ENCODE measurements around the gene PARD3. TPM values are rescaled to one million over a fixed set of nuclear protein-coding genes. Genes with fewer than 3 reads are reported as not detected.
A peak's percentile ranks its signal among the peaks of the same experiment; 100 is the strongest.

The PARD3 gene
- total and polyA plus RNA-seq, 2 donors (not counting 1 experiment from before 2014, with no cell fraction given) = 24.0 to 46.4 TPM

GRCh38 chr10:34786464-34786863, 28.6 kb downstream of the PARD3 start:
- H3K4me1 ChIP-seq (ENCODE audit: control insufficient read depth, extremely low read depth, insufficient read depth, low read length) = peaks cover 6% of the 10 kb centered on the region
- no peaks in the 10 kb centered on the region for H4K20me1 ChIP-seq (ENCODE audit: control insufficient read depth, extremely low read depth, insufficient read depth, low read length)
- H3K4me3 ChIP-seq (replicated peaks in 1 of 4; ENCODE audit: control extremely low read depth in 1 of 4, insufficient read depth in 1 of 4, low read depth in 3 of 4, low read length in 4 of 4) = no peak overlapping the region
- H3K36me3 ChIP-seq (ENCODE audit: control insufficient read depth, insufficient read depth, low read length) = no peaks in the 10 kb centered on the region
- no peak overlapping the region for H3K4me2 ChIP-seq (ENCODE audit: extremely low read depth, insufficient read depth, low read length)
- DNase-seq (ENCODE audit: low read depth in 2 of 2) = peak in 1 of 2 donors; percentile 34
- peaks cover 4% of the 10 kb centered on the region for H3K79me2 ChIP-seq (ENCODE audit: control insufficient read depth, insufficient read depth, low read length)
- no peak overlapping the region for H3K9ac ChIP-seq (ENCODE audit: insufficient read depth, low read length)
- H2AFZ ChIP-seq (ENCODE audit: low read length) = no peak overlapping the region
- TF ChIP-seq EZH2 (IDR thresholded peaks at IDR 0.05; ENCODE audit: low read length, missing control alignments) = no peak
- no peak for TF ChIP-seq CTCF (conservative IDR thresholded peaks at IDR 0.05 in 1 of 2, IDR thresholded peaks at IDR 0.05 in 1 of 2; ENCODE audit: low read depth in 1 of 2, low read length in 2 of 2)
- H3K9me3 ChIP-seq (ENCODE audit: control insufficient read depth, insufficient read depth, low read depth, low read length) = no peaks in the 10 kb centered on the region
- H3K27ac ChIP-seq (ENCODE audit: insufficient read depth, low read length) = no peak overlapping the region
- no peaks in the 10 kb centered on the region for H3K27me3 ChIP-seq (ENCODE audit: control insufficient read depth, insufficient read depth, low read length)

DNA sequence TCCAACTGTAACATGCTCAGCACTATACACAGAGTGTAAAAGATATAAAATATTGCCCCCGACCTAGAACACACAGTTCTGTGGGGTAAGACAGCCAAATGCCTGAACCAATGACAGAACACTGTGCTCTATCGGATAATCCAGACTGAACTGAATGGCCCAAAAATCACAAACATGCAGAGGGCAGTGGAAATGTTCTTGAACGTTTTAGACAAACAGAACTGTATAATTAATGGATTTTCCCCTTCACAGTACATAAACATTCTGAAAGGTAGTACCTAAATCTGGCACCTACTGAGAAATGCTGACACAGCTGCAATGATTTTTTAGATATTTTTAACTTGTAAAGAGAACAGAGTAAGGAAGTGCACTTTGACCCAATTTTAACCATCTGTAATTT, 33.4 kb downstream of the PARD3 start:
- no peak overlapping the region for H3K4me3 ChIP-seq (replicated peaks in 1 of 4; ENCODE audit: control extremely low read depth in 1 of 4, insufficient read depth in 1 of 4, low read depth in 3 of 4, low read length in 4 of 4)
- H3K27ac ChIP-seq (ENCODE audit: insufficient read depth, low read length) = no peak overlapping the region
- H3K79me2 ChIP-seq (ENCODE audit: control insufficient read depth, insufficient read depth, low read length) = peaks cover 6% of the 10 kb centered on the region
- no peak for DNase-seq (ENCODE audit: low read depth in 2 of 2)
- H3K4me2 ChIP-seq (ENCODE audit: extremely low read depth, insufficient read depth, low read length) = no peak overlapping the region
- H2AFZ ChIP-seq (ENCODE audit: low read length) = no peak overlapping the region
- H3K9me3 ChIP-seq (ENCODE audit: control insufficient read depth, insufficient read depth, low read depth, low read length) = no peaks in the 10 kb centered on the region
- no peaks in the 10 kb centered on the region for H3K27me3 ChIP-seq (ENCODE audit: control insufficient read depth, insufficient read depth, low read length)
- no peak overlapping the region for H3K9ac ChIP-seq (ENCODE audit: insufficient read depth, low read length)
- H3K4me1 ChIP-seq (ENCODE audit: control insufficient read depth, extremely low read depth, insufficient read depth, low read length) = peaks cover 15% of the 10 kb centered on the region
- TF ChIP-seq EZH2 (IDR thresholded peaks at IDR 0.05; ENCODE audit: low read length, missing control alignments) = no peak
- TF ChIP-seq CTCF (conservative IDR thresholded peaks at IDR 0.05 in 1 of 2, IDR thresholded peaks at IDR 0.05 in 1 of 2; ENCODE audit: low read depth in 1 of 2, low read length in 2 of 2) = no peak
- no peaks in the 10 kb centered on the region for H3K36me3 ChIP-seq (ENCODE audit: control insufficient read depth, insufficient read depth, low read length)
- no peaks in the 10 kb centered on the region for H4K20me1 ChIP-seq (ENCODE audit: control insufficient read depth, extremely low read depth, insufficient read depth, low read length)

- H3K4me3 ChIP-seq (replicated peaks in 1 of 4; ENCODE audit: control extremely low read depth in 1 of 4, insufficient read depth in 1 of 4, low read depth in 3 of 4, low read length in 4 of 4) = peak overlapping the region in 3 of 4 experiments; percentile 4 to 23 (median 8)
- TF ChIP-seq EZH2 (IDR thresholded peaks at IDR 0.05; ENCODE audit: low read length, missing control alignments) = no peak
- peak overlapping the region; percentile 13 for H3K9ac ChIP-seq (ENCODE audit: insufficient read depth, low read length)
- H3K27ac ChIP-seq (ENCODE audit: insufficient read depth, low read length) = peak overlapping the region; percentile 31
- peaks cover 15% of the 10 kb centered on the region for H3K4me1 ChIP-seq (ENCODE audit: control insufficient read depth, extremely low read depth, insufficient read depth, low read length)
- peak; percentile 59 to 75 for DNase-seq (ENCODE audit: low read depth in 2 of 2)
- no peaks in the 10 kb centered on the region for H3K27me3 ChIP-seq (ENCODE audit: control insufficient read depth, insufficient read depth, low read length)
- no peaks in the 10 kb centered on the region for H3K9me3 ChIP-seq (ENCODE audit: control insufficient read depth, insufficient read depth, low read depth, low read length)
- no peak overlapping the region for H2AFZ ChIP-seq (ENCODE audit: low read length)
- H4K20me1 ChIP-seq (ENCODE audit: control insufficient read depth, extremely low read depth, insufficient read depth, low read length) = no peaks in the 10 kb centered on the region
- H3K79me2 ChIP-seq (ENCODE audit: control insufficient read depth, insufficient read depth, low read length) = peaks cover 6% of the 10 kb centered on the region
- H3K4me2 ChIP-seq (ENCODE audit: extremely low read depth, insufficient read depth, low read length) = peak overlapping the region; percentile 87
- H3K36me3 ChIP-seq (ENCODE audit: control insufficient read depth, insufficient read depth, low read length) = no peaks in the 10 kb centered on the region
Measured at GRCh38 chr10:34780818-34781380, 34.2 kb downstream of the PARD3 start.

All from fibroblast of lung (primary cell).